ENCODE data around the gene MEIS2.

The MEIS2 gene

GRCh38 chr15:37081983-37082382, 18.4 kb downstream of the MEIS2 start:
- peak overlapping the region; percentile 4 to 28 (median 11) for H3K4me3 Mint-ChIP-seq
- TF ChIP-seq CTCF (IDR thresholded peaks at IDR 0.05; ENCODE audit: unreplicated experiment in 3 of 3), result no peak
- peak overlapping the region; percentile 81 to 85 (median 84) for H3K27ac Mint-ChIP-seq
- H3K9me3 Mint-ChIP-seq, result no peaks in the 10 kb centered on the region
- H3K27me3 Mint-ChIP-seq (ENCODE audit: low read depth), result no peaks in the 10 kb centered on the region
- peaks cover 61% of the 10 kb centered on the region for H3K4me1 Mint-ChIP-seq
- H3K36me3 Mint-ChIP-seq (ENCODE audit: low read depth), result peaks cover 89% of the 10 kb centered on the region

- Mint-ChIP-seq H3K4me3 (peak overlapping the region in 1 of 3 experiments; percentile 60), H3K9me3 (no peaks in the 10 kb centered on the region), H3K27me3 (ENCODE audit: low read depth) (no peaks in the 10 kb centered on the region), H3K27ac (peak overlapping the region; percentile 69 to 92 (median 79)), H3K36me3 (ENCODE audit: low read depth) (peaks cover 88% of the 10 kb centered on the region), H3K4me1 (peaks cover 50% of the 10 kb centered on the region)
- no peak for TF ChIP-seq CTCF (IDR thresholded peaks at IDR 0.05; ENCODE audit: unreplicated experiment in 3 of 3)
Measured at GRCh38 chr15:37080261-37080921, 20.0 kb downstream of the MEIS2 start.

GRCh38 chr15:37079726-37080125, 20.6 kb downstream of the MEIS2 start:
- no peak for TF ChIP-seq CTCF (IDR thresholded peaks at IDR 0.05; ENCODE audit: unreplicated experiment in 3 of 3)
- Mint-ChIP-seq H3K27ac (peak overlapping the region; percentile 69 to 92 (median 79)), H3K9me3 (no peaks in the 10 kb centered on the region), H3K4me1 (peaks cover 49% of the 10 kb centered on the region), H3K36me3 (ENCODE audit: low read depth) (peaks cover 88% of the 10 kb centered on the region), H3K27me3 (ENCODE audit: low read depth) (no peaks in the 10 kb centered on the region), H3K4me3 (peak overlapping the region in 2 of 3 experiments; percentile 34 to 60)

DNA sequence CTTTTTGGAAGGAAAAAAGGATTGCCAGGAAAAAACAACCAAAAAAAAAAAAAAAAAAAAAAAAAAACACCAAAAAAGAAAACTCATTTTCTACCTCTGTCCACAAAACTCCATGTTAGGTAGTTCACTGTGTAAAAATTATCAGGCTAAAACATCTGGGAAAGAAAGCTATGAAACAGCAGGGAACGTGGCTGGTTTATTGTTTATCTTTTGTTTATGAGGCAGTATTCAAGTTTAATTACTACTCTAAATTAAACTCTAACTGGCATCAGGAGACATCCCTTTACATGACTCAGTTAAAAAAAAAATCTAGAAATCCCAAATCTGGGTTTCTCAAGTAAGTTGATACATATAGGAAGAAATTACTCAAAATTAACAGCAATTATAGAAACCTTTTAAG, 21.8 kb downstream of the MEIS2 start:
- TF ChIP-seq CTCF (IDR thresholded peaks at IDR 0.05; ENCODE audit: unreplicated experiment in 3 of 3), result no peak
- Mint-ChIP-seq H3K9me3 (no peaks in the 10 kb centered on the region), H3K27me3 (ENCODE audit: low read depth) (no peaks in the 10 kb centered on the region), H3K27ac (no peak overlapping the region), H3K4me1 (peaks cover 49% of the 10 kb centered on the region), H3K4me3 (no peak overlapping the region), H3K36me3 (ENCODE audit: low read depth) (peaks cover 88% of the 10 kb centered on the region)

DNA sequence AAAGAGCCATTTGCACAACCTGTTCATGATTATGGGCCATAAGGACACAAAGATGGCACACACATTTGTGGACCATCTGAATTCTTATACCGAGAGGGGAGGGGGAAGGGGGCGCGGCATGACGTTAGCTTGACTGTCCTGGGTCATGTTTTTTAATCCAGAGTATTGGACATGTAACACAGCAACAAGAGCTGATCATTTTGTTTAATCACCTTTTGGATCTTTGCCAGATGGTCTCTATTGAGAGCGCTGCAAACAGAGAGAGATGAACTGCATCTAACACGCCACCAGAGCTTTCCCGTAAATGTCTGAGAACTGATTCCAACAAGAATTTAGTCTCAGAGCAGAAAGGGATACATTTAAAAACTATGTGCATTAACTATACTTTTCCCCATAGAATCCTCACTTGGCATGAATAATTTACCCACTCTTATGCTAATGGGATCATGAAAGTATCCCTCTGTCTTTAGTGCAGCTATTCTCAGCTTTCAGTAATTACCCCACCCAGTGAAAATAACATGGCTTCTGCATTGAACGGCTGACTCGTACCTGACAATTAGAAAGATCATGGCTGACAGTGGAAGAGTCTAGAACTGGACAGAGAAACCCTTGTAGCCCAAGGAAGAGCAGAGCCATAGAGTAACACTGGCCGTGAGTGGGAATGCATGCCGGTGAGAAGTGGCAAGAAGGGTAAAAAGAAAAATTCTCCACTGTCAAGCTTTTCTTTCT, 22.6 kb downstream of the MEIS2 start:
- no peaks in the 10 kb centered on the region for H3K9me3 Mint-ChIP-seq
- peaks cover 88% of the 10 kb centered on the region for H3K36me3 Mint-ChIP-seq (ENCODE audit: low read depth)
- no peak for TF ChIP-seq CTCF (IDR thresholded peaks at IDR 0.05; ENCODE audit: unreplicated experiment in 3 of 3)
- peaks cover 46% of the 10 kb centered on the region for H3K4me1 Mint-ChIP-seq
- H3K27me3 Mint-ChIP-seq (ENCODE audit: low read depth), result no peaks in the 10 kb centered on the region
- peak overlapping the region in 2 of 3 experiments; percentile 20 to 22 for H3K27ac Mint-ChIP-seq
- no peak overlapping the region for H3K4me3 Mint-ChIP-seq

All from nephron (organoid).